H1 (cell line): ENCODE results near the gene B3GNT2. TPM values are rescaled to one million over a fixed set of nuclear protein-coding genes. Genes with fewer than 3 reads are reported as not detected.

ENCODE experiments used
- CTCF ChIA-PET: fragments of 300-600 bp; sonication (Branson Sonifier 250); formaldehyde crosslinking; loops from one replicate; lab custom pipeline; 2021; ENCODE audit not compliant: partially characterized antibody; lab: Charles Lee
- POLR2A ChIA-PET: fragments of 300-600 bp; sonication (Branson Sonifier 250); formaldehyde crosslinking; loops from one replicate; lab custom pipeline; 2021; ENCODE audit warnings: inconsistent platforms; ENCODE audit not compliant: partially characterized antibody; lab: Charles Lee
- DNase-seq, 2 experiments: peaks; one replicate each; pipeline versions ENCODE4 v3.0.0 to v3.0.0-alpha.2; 2010 to 2022; ENCODE audit warnings: low spot score in 2 of 2, low read depth in 1 of 2, mixed read lengths in 1 of 2
- FAIRE-seq: peaks from 2 replicates; lab custom pipeline; 2011; peaks lifted over from hg19 to GRCh38; lab: Jason Lieb, UNC
- H2AFZ ChIP-seq: 2 replicates; pipeline ENCODE4 v1.8.1; 2012; ENCODE audit warnings: low read length, inconsistent platforms
- H2AK5ac ChIP-seq: 2 replicates; pipeline ENCODE4 v1.6.1; 2013; ENCODE audit warnings: low read depth, low read length
- H2BK120ac ChIP-seq: replicated peaks from 2 replicates; pipeline ENCODE3; 2013; ENCODE audit warnings: low read depth, low read length, inconsistent platforms
- H2BK12ac ChIP-seq: 2 replicates; pipeline ENCODE4 v1.6.1; 2013; ENCODE audit warnings: low read depth, low read length
- H2BK15ac ChIP-seq: 2 replicates; pipeline ENCODE4 v1.6.1; 2013; ENCODE audit warnings: low read length
- H2BK20ac ChIP-seq: 2 replicates; pipeline ENCODE4 v1.6.1; 2013; ENCODE audit warnings: low read length
- H2BK5ac ChIP-seq: 2 replicates; pipeline ENCODE4 v1.6.1; 2013; ENCODE audit warnings: low read depth, low read length
- H3K14ac ChIP-seq: 2 replicates; pipeline ENCODE4 v1.6.1; 2013; ENCODE audit warnings: inconsistent platforms; ENCODE audit not compliant: insufficient read length
- H3K18ac ChIP-seq: 2 replicates; pipeline ENCODE4 v1.6.1; 2013; ENCODE audit warnings: low read length; ENCODE audit errors: extremely low read depth
- H3K23ac ChIP-seq: 2 replicates; pipeline ENCODE4 v1.6.1; 2013; ENCODE audit warnings: inconsistent platforms; ENCODE audit not compliant: insufficient read length
- H3K23me2 ChIP-seq: 2 replicates; pipeline ENCODE4 v1.6.1; 2013; ENCODE audit warnings: low read depth, low read length
- H3K27ac ChIP-seq: 2 replicates; pipeline ENCODE4 v1.6.1; 2011; ENCODE audit warnings: low read depth, low read length, inconsistent platforms
- H3K27me3 ChIP-seq, 4 experiments: replicated peaks in 1 of 4; 1 replicate in 1 of 4; 2 replicates in 3 of 4; pipeline versions ENCODE4 v1.6.1 to v1.8.1; 2011 to 2013; ENCODE audit warnings: low read length in 3 of 4, mild to moderate bottlenecking in 3 of 4, inconsistent platforms in 2 of 4, mixed read lengths in 2 of 4, moderate library complexity in 1 of 4; ENCODE audit not compliant: control insufficient read depth in 3 of 4, insufficient read depth in 3 of 4; ENCODE audit errors: extremely low read depth in 1 of 4
- H3K36me3 ChIP-seq, 4 experiments: 2 replicates each; pipeline versions ENCODE4 v1.6.1 to v1.8.1; 2011 to 2013; ENCODE audit warnings: mild to moderate bottlenecking in 4 of 4, low read length in 3 of 4, moderate library complexity in 2 of 4, control low read depth in 1 of 4, inconsistent platforms in 1 of 4; ENCODE audit not compliant: insufficient read depth in 4 of 4, control insufficient read depth in 2 of 4
- H3K4ac ChIP-seq: replicated peaks from 2 replicates; pipeline ENCODE3; 2013; ENCODE audit warnings: low read length, low read depth, mixed read lengths, inconsistent platforms; ENCODE audit not compliant: insufficient read length
- H3K4me1 ChIP-seq, 4 experiments: replicated peaks in 1 of 4; 1 replicate in 1 of 4; 2 replicates in 3 of 4; pipeline versions ENCODE4 v1.6.1 to v1.8.1; 2011 to 2013; ENCODE audit warnings: low read length in 3 of 4, inconsistent platforms in 2 of 4, mixed read lengths in 1 of 4; ENCODE audit not compliant: insufficient read depth in 4 of 4, control insufficient read depth in 3 of 4
- H3K4me2 ChIP-seq, 2 experiments: 2 replicates each; pipeline versions ENCODE4 v1.6.1 to v1.8.1; 2011 to 2013; ENCODE audit warnings: low read depth in 2 of 2, low read length in 2 of 2, control low read depth in 1 of 2, inconsistent platforms in 1 of 2, mild to moderate bottlenecking in 1 of 2; ENCODE audit not compliant: insufficient read depth in 1 of 2
- H3K4me3 ChIP-seq, 4 experiments: fragments of 200-600, 300-600 bp in 1 of 4; sonication (generic), shearing (Covaris generic), sonication (Bioruptor Twin) in 1 of 4; 2 replicates each; pipeline versions ENCODE4 v1.5.1 to v1.8.1; 2011 to 2016; ENCODE audit warnings: low read length in 4 of 4, low read depth in 3 of 4, control low read depth in 2 of 4, inconsistent platforms in 2 of 4, mild to moderate bottlenecking in 2 of 4, mixed read lengths in 1 of 4, moderate library complexity in 1 of 4; ENCODE audit not compliant: insufficient read depth in 2 of 4; ENCODE audit errors: extremely low read depth in 1 of 4
- H3K56ac ChIP-seq: replicated peaks from 2 replicates; pipeline ENCODE3; 2013; ENCODE audit warnings: low read depth, mild to moderate bottlenecking, mixed read lengths, low read length, inconsistent platforms; ENCODE audit not compliant: insufficient read length
- H3K79me1 ChIP-seq: 2 replicates; pipeline ENCODE4 v1.6.1; 2013; ENCODE audit warnings: low read depth, low read length, control low read depth
- H3K79me2 ChIP-seq, 2 experiments: 2 replicates each; pipeline versions ENCODE4 v1.6.1 to v1.8.1; 2012 to 2013; ENCODE audit warnings: low read length in 2 of 2, mild to moderate bottlenecking in 2 of 2, inconsistent platforms in 1 of 2; ENCODE audit not compliant: insufficient read depth in 2 of 2, control insufficient read depth in 1 of 2
- H3K9ac ChIP-seq, 4 experiments: replicated peaks in 1 of 4; 1 replicate in 1 of 4; 2 replicates in 3 of 4; pipeline versions ENCODE4 v1.6.1 to v1.8.1; 2011 to 2013; ENCODE audit warnings: low read depth in 3 of 4, low read length in 3 of 4, control low read depth in 2 of 4, mild to moderate bottlenecking in 2 of 4, moderate library complexity in 2 of 4, inconsistent platforms in 1 of 4; ENCODE audit errors: extremely low read depth in 1 of 4
- H3K9me3 ChIP-seq, 2 experiments: 2 replicates each; pipeline versions ENCODE4 v1.6.1 to v1.8.1; 2012 to 2013; ENCODE audit warnings: mild to moderate bottlenecking in 2 of 2, moderate library complexity in 2 of 2, control low read depth in 1 of 2, inconsistent platforms in 1 of 2, low read depth in 1 of 2, low read length in 1 of 2, mixed read lengths in 1 of 2; ENCODE audit not compliant: insufficient read depth in 2 of 2
- H4K20me1 ChIP-seq, 2 experiments: replicated peaks in 1 of 2; 2 replicates each; pipeline versions ENCODE3 to v1.8.1; 2011 to 2013; ENCODE audit warnings: inconsistent platforms in 2 of 2, low read length in 2 of 2, mild to moderate bottlenecking in 1 of 2; ENCODE audit not compliant: insufficient read depth in 2 of 2, control insufficient read depth in 1 of 2
- H4K5ac ChIP-seq: 2 replicates; pipeline ENCODE4 v1.6.1; 2013; ENCODE audit warnings: low read length, low read depth, mixed read lengths, inconsistent platforms; ENCODE audit not compliant: insufficient read length
- H4K8ac ChIP-seq: 2 replicates; pipeline ENCODE4 v1.8.0; 2013; ENCODE audit warnings: mild to moderate bottlenecking, moderate library complexity, low read length, inconsistent platforms; ENCODE audit not compliant: insufficient read depth; ENCODE audit errors: extremely low read depth
- H4K91ac ChIP-seq: replicated peaks from 2 replicates; pipeline ENCODE3; 2013; ENCODE audit warnings: low read length, mixed read lengths, inconsistent platforms; ENCODE audit not compliant: insufficient read length
- CEBPB ChIP-seq: IDR thresholded peaks from 2 replicates; pipeline ENCODE4 v1.6.1; 2012; ENCODE audit warnings: low read depth, low read length
- HDAC6 ChIP-seq: IDR thresholded peaks from one replicate; pipeline ENCODE4 v1.7.1; 2012; ENCODE audit warnings: low read depth, mild to moderate bottlenecking, inconsistent platforms, low read length, moderate library complexity
- MAX ChIP-seq: IDR thresholded peaks from 2 replicates; pipeline ENCODE4 v1.6.1; 2012; ENCODE audit warnings: inconsistent platforms
- WGBS, 2 experiments: shearing (Covaris generic) in 1 of 2; methylation state at CpG; one replicate each; pipeline versions ENCODE4 v1.1.6 to v1.1.7; 2013 to 2015; ENCODE audit warnings: low lambda C conversion rate in 2 of 2, mixed read lengths in 2 of 2, inconsistent platforms in 1 of 2, low coverage in 1 of 2, missing lambda C conversion rate in 1 of 2; ENCODE audit not compliant: insufficient replicate concordance in 2 of 2, insufficient coverage in 1 of 2, insufficient read length in 1 of 2; ENCODE audit errors: extremely low coverage in 1 of 2, missing lambda C conversion rate in 1 of 2; 5-methylcytosine and 5-hydroxymethylcytosine counted together
- polyA plus RNA-seq, 7 experiments: library from polyadenylated mRNA; depleted of rRNA in 3 of 7; stranded (reverse) in 5 of 7; unstranded in 2 of 7; fragments of >200 nt in 5 of 7; fragments of 200-250 nt in 2 of 7; gene quantifications; 1 replicate in 5 of 7; 2 replicates in 1 of 7; 4 replicates in 1 of 7; pipeline versions ENCODE4 v1.2.1 to v1.2.3, GENCODE V29; 2011 to 2013; ENCODE audit warnings: missing spikeins in 2 of 7, mixed read lengths in 2 of 7
- total RNA-seq: library from RNA; stranded (reverse); fragmentation: NEBNext Ultra II Directional; extraction: Animal tissue kit (Norgen Biotek cat#: 25700); gene quantifications from 2 replicates; pipeline ENCODE4 v1.2.1, GENCODE V29; 2021
- TF ChIP-seq, protein P1 (sequence below): IDR thresholded peaks from 2 replicates; pipeline ENCODE4 v1.6.1; 2012; ENCODE audit warnings: low read length, inconsistent platforms

The B3GNT2 gene
- total and polyA plus RNA-seq, 2 of the 8 experiments (the other 6 are each of a cell fraction or from before 2014, with no cell fraction given): 20.1 to 40.8 TPM

DNA sequence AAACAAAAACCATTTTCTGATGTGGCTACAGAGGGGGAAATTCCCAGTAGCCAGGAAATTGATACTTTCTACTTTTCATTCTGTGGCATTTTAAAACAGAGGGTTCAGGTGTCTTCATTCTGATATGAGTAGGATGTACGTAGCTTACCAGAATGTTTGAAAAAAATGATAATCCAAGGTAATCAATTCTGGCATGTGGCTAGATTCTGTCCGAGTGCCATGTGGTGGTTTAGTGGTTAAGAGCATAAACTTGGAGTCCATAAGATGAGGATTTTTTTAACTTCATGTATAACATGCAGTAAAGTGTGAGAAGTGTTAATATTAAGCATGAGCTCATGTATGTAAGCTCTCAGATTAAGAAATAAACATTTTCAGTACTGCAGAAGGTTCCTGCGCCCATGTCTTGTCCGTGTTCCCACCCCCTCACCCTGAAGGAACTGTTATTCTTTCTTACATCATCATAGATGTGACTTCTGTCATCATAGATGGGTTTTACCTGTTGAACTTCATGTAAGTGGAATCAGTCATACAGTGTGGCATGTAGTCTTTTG is 4.5 kb downstream of the B3GNT2 start:
- 88% methylated on average over 4 of the region's 4 CpGs; no CpG with 5 or more reads in 1 of the 2 experiments for WGBS, 2 experiments
- Histone ChIP-seq H3K79me2 (peaks cover 73 to 90% of the 10 kb centered on the region in 2 experiments), H4K5ac (no peak overlapping the region), H4K91ac (no peak overlapping the region), H2AFZ (no peak overlapping the region), H3K4me1 (peaks cover 2 to 22% (median 16%) of the 10 kb centered on the region in 4 experiments; a peak in 6 of 7 replicates), H3K27me3 (no peaks in the 10 kb centered on the region), H3K18ac (no peak overlapping the region), H2AK5ac (no peak overlapping the region), H2BK5ac (no peak overlapping the region), H3K79me1 (peaks cover 4% of the 10 kb centered on the region), H2BK120ac (no peak overlapping the region), H3K36me3 (no peaks in the 10 kb centered on the region), H3K23ac (no peak overlapping the region), H3K4me3 (peak overlapping the region in 1 of 4 experiments; percentile 100; a peak in 1 of 8 replicates), H3K23me2 (no peaks in the 10 kb centered on the region; the same call in 1 of the 2 replicates), H3K56ac (no peak overlapping the region), H2BK12ac (no peak overlapping the region), H3K4ac (no peak overlapping the region), H3K27ac (no peak overlapping the region), H3K14ac (no peak overlapping the region), H4K20me1 (peaks cover 38 to 42% of the 10 kb centered on the region in 2 experiments), H3K9me3 (no peaks in the 10 kb centered on the region), H4K8ac (no peak overlapping the region), H2BK15ac (no peak overlapping the region), H3K4me2 (peak overlapping the region in 1 of 2 experiments; percentile 53; a peak in 1 of 4 replicates), H3K9ac (no peak overlapping the region), H2BK20ac (no peak overlapping the region)
- POLR2A ChIA-PET: interaction anchor here (1.0 to 1.4 kb wide), 2 partner anchors 11 to 106 kb away, joined by 3 read pairs; no protein-coding TSS in a partner anchor
- no peak for DNase-seq
- FAIRE-seq: no peak
- CTCF ChIA-PET: interaction anchor here (0.5 to 0.9 kb wide), 3 partner anchors 100 to 211 kb away, joined by 3 to 5 read pairs (median 3); no protein-coding TSS in a partner anchor
- no peak for TF ChIP-seq CEBPB
- TF ChIP-seq, protein P1, sequence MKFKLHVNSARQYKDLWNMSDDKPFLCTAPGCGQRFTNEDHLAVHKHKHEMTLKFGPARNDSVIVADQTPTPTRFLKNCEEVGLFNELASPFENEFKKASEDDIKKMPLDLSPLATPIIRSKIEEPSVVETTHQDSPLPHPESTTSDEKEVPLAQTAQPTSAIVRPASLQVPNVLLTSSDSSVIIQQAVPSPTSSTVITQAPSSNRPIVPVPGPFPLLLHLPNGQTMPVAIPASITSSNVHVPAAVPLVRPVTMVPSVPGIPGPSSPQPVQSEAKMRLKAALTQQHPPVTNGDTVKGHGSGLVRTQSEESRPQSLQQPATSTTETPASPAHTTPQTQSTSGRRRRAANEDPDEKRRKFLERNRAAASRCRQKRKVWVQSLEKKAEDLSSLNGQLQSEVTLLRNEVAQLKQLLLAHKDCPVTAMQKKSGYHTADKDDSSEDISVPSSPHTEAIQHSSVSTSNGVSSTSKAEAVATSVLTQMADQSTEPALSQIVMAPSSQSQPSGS: no peak
- no peak for TF ChIP-seq HDAC6
- TF ChIP-seq MAX: no peak
